ENCODE measurements around the gene FADS3. TPM values are rescaled to one million over a fixed set of nuclear protein-coding genes. Genes with fewer than 3 reads are reported as not detected.

FADS3 gene
- total and polyA plus RNA-seq, 3 donors from 2014 or later = 20.5 to 88.5 (median 50.6) TPM

DNA sequence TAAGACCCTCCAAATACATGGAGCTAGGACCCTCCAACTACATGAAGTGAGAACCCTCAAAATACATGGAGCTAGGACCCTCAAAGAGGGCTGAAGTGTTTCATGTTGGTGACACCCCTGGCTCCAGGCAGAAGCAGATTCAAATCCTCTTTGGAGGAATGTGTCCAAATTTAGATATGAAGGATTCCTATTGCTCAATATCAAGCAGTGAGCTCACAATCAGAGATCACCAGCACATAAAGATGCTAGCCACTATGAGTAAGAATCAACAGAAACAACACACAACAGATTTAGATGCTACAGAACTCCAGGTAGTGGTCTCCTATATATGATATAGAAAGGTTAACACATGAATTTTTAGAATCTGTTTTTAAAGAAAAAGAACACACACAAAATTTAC, 37.3 kb upstream of the FADS3 start:
- no peak for DNase-seq
- H3K4me1 ChIP-seq = peaks cover 10% of the 10 kb centered on the region
- H3K36me3 ChIP-seq (ENCODE audit: low read depth, missing control alignments) = no peaks in the 10 kb centered on the region
- no peaks in the 10 kb centered on the region for H3K9me3 ChIP-seq
- TF ChIP-seq POLR2A (IDR thresholded peaks at IDR 0.05) (no peak), CTCF (IDR thresholded peaks at IDR 0.05) (no peak)
- intact Hi-C loops (cut with DNase I; ENCODE audit: low total_unique reads) = no loop called here
- no peak overlapping the region for H3K4me3 ChIP-seq
- H3K27ac ChIP-seq = no peak overlapping the region
- H3K27me3 ChIP-seq = no peaks in the 10 kb centered on the region

DNA sequence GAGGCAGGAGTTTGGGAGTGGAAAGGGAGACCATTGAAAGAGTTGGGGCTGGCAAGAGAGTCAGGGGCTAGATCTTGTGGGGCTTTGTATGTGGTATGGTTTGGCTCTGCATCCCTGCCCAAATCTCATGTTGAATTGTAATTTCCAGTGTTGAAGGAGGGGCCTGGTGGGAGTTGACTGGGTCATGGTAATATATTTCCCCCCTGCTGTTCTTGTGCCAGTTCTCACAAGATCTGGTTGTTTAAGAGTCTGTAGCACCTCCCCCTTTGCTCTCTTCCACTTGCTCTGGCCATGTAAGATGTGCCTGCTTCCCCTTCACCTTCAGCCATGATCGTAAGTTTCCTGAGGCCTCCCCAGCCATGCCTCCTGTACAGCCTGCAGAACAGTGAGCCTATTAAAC, 36.2 kb upstream of the FADS3 start:
- no peaks in the 10 kb centered on the region for H3K9me3 ChIP-seq
- H3K4me3 ChIP-seq = no peak overlapping the region
- H3K36me3 ChIP-seq (ENCODE audit: low read depth, missing control alignments) = no peaks in the 10 kb centered on the region
- no peaks in the 10 kb centered on the region for H3K27me3 ChIP-seq
- no peak overlapping the region for H3K27ac ChIP-seq
- TF ChIP-seq POLR2A (IDR thresholded peaks at IDR 0.05) = no peak
- TF ChIP-seq CTCF (IDR thresholded peaks at IDR 0.05) = no peak
- DNase-seq = no peak
- intact Hi-C loops (cut with DNase I; ENCODE audit: low total_unique reads) = no loop called here
- WGBS, 2 donors = 100% methylated on average over 1 of the region's 1 CpG
- H3K4me1 ChIP-seq = peaks cover 21% of the 10 kb centered on the region

- intact Hi-C loops (cut with DNase I; ENCODE audit: low total_unique reads) = no loop called here
Observed at GRCh38 chr11:61926235-61926634, 34.9 kb upstream of the FADS3 start.

DNA sequence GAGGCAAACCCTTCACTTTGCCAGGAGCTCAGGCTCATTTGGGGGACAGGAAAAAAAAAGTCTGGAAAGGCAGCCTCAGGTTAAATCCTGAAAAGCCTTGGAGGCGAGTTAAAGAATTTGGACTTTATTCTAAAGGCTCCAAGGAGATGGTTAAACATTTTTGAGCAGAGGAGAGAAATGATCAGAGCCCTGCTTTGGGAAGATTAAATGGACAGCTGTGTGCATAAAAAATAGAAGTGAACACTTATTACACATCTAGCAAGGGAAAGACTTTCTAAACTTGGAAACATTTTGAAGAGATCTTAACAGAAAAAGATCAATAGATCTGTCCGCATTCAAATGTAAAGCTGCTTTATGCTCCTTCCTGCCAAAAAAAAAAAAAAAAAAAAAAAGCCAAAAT, 34.4 kb upstream of the FADS3 start:
- Histone ChIP-seq H3K4me3 (no peak overlapping the region), H3K27ac (no peak overlapping the region), H3K36me3 (ENCODE audit: low read depth, missing control alignments) (no peaks in the 10 kb centered on the region), H3K27me3 (no peaks in the 10 kb centered on the region), H3K4me1 (peaks cover 27% of the 10 kb centered on the region), H3K9me3 (no peaks in the 10 kb centered on the region)
- DNase-seq = no peak
- intact Hi-C loops (cut with DNase I; ENCODE audit: low total_unique reads) = no loop called here
- no peak for TF ChIP-seq POLR2A (IDR thresholded peaks at IDR 0.05)
- no peak for TF ChIP-seq CTCF (IDR thresholded peaks at IDR 0.05)
- 86 to 91% methylated on average over 2 of the region's 2 CpGs for WGBS, 2 donors

More at GRCh38 chr11:61926235-61926634, 34.9 kb upstream of the FADS3 start:
- TF ChIP-seq CTCF (IDR thresholded peaks at IDR 0.05) = no peak
- TF ChIP-seq POLR2A (IDR thresholded peaks at IDR 0.05) = no peak
- Histone ChIP-seq H3K36me3 (ENCODE audit: low read depth, missing control alignments) (no peaks in the 10 kb centered on the region), H3K4me1 (peaks cover 27% of the 10 kb centered on the region), H3K27ac (no peak overlapping the region), H3K27me3 (no peaks in the 10 kb centered on the region), H3K4me3 (no peak overlapping the region), H3K9me3 (no peaks in the 10 kb centered on the region)
- no peak for DNase-seq
- 86 to 89% methylated on average over 3 of the region's 3 CpGs for WGBS, 2 donors

- Histone ChIP-seq H3K27me3 (no peaks in the 10 kb centered on the region), H3K27ac (peak overlapping the region; percentile 71 to 83), H3K36me3 (ENCODE audit: low read depth, missing control alignments) (no peaks in the 10 kb centered on the region), H3K9me3 (no peaks in the 10 kb centered on the region), H3K4me3 (no peak overlapping the region), H3K4me1 (peaks cover 41% of the 10 kb centered on the region)
- no peak for DNase-seq
- intact Hi-C loops (cut with DNase I; ENCODE audit: low total_unique reads) = no loop called here
- no peak for TF ChIP-seq POLR2A (IDR thresholded peaks at IDR 0.05)
- no peak for TF ChIP-seq CTCF (IDR thresholded peaks at IDR 0.05)
- WGBS, 2 donors = 44 to 56% methylated on average over 5 to 6 of the region's 6 CpGs
Observed at GRCh38 chr11:61924064-61924455, 32.7 kb upstream of the FADS3 start.

Measured in testis (tissue), 3 donors.